ENCODE measurements around the gene ATP2A3. TPM values are rescaled to one million over a fixed set of nuclear protein-coding genes. Genes with fewer than 3 reads are reported as not detected.
"Not testable (repeated sequence)": the region's sequence is repeated elsewhere in the genome, so short reads cannot be mapped to it uniquely, and the experiment has no call there.

Gene ATP2A3
- total RNA-seq, 1 experiment from 2014 or later, result 13.3 TPM

GRCh38 chr17:3992370-3992769 lies 28.1 kb upstream of the ATP2A3 start:
- Mint-ChIP-seq H3K27me3 (ENCODE audit: low read depth) (peaks cover 9% of the 10 kb centered on the region), H3K9me3 (peaks cover 0 to 3% of the 10 kb centered on the region in 2 experiments; a peak in 3 of 5 replicates), H3K4me1 (peaks cover 7 to 11% of the 10 kb centered on the region in 2 experiments; a peak in 3 of 4 replicates), H3K4me3 (no peak overlapping the region), H3K27ac (no peak overlapping the region), H3K36me3 (ENCODE audit: insufficient read depth in 1 of 3, low read depth in 3 of 3) (no peaks in the 10 kb centered on the region)
- Histone ChIP-seq H4K20me1 (ENCODE audit: control insufficient read depth, insufficient read depth, insufficient read length) (no peaks in the 10 kb centered on the region), H2AFZ (ENCODE audit: low read length) (no peak overlapping the region), H3K4me1 (ENCODE audit: insufficient read depth, low read length) (no peaks in the 10 kb centered on the region), H2AK5ac (ENCODE audit: insufficient read length, low read length) (no peak overlapping the region), H3K79me2 (ENCODE audit: insufficient read depth, low read length) (no peaks in the 10 kb centered on the region), H3K9me3 (ENCODE audit: control insufficient read depth, low read depth, low read length) (no peaks in the 10 kb centered on the region), H3K23ac (ENCODE audit: insufficient read length, low read depth, low read length) (no peak overlapping the region), H3K79me1 (ENCODE audit: insufficient read depth, low read depth, low read length, poor library complexity, severe bottlenecking) (no peaks in the 10 kb centered on the region), H2BK20ac (ENCODE audit: low read depth, low read length, poor library complexity, severe bottlenecking) (no peak overlapping the region), H3K27ac (ENCODE audit: insufficient read length, low read depth, low read length) (no peak overlapping the region), H4K5ac (ENCODE audit: insufficient read length, low read depth, low read length) (no peak overlapping the region), H2BK12ac (ENCODE audit: insufficient read length, low read depth, low read length) (no peak overlapping the region), H2BK15ac (ENCODE audit: low read depth, low read length) (no peak overlapping the region), H3T11ph (ENCODE audit: low read length) (no peak overlapping the region), H3K56ac (ENCODE audit: insufficient read length, low read depth, low read length) (no peak overlapping the region), H3K23me2 (ENCODE audit: insufficient read length, low read depth, low read length, poor library complexity, severe bottlenecking) (no peaks in the 10 kb centered on the region), H3K18ac (ENCODE audit: insufficient read length, low read depth, low read length) (no peak overlapping the region), H2BK120ac (ENCODE audit: low read depth, low read length, poor library complexity, severe bottlenecking) (no peak overlapping the region), H3K4ac (ENCODE audit: low read depth, low read length) (no peak overlapping the region), H3K27me3 (ENCODE audit: insufficient read depth, low read length) (no peaks in the 10 kb centered on the region), H4K91ac (ENCODE audit: insufficient read length, low read depth, low read length) (no peak overlapping the region), H3K14ac (ENCODE audit: insufficient read depth, low read length) (no peak overlapping the region), H3K4me2 (ENCODE audit: insufficient read depth, insufficient read length, low read length) (no peak overlapping the region), H3K9ac (ENCODE audit: extremely low read depth, insufficient read length, low read length) (no peak overlapping the region), H2BK5ac (ENCODE audit: insufficient read length, low read length) (no peak overlapping the region), H4K8ac (replicated peaks; ENCODE audit: insufficient read length, low read depth, low read length) (no peak overlapping the region)
- DNase-seq, result no peak
- no peak for TF ChIP-seq CTCF (conservative IDR thresholded peaks at IDR 0.05)
- WGBS (ENCODE audit: extremely low coverage, insufficient read length, low lambda C conversion rate), result no CpG with 5 or more reads among the region's 5 CpGs

GRCh38 chr17:3991699-3992098 lies 27.5 kb upstream of the ATP2A3 start:
- not testable (repeated sequence) for H2BK15ac ChIP-seq (ENCODE audit: low read depth, low read length); H4K91ac ChIP-seq (ENCODE audit: insufficient read length, low read depth, low read length); H3K4me1 ChIP-seq (ENCODE audit: insufficient read depth, low read length); H3K23ac ChIP-seq (ENCODE audit: insufficient read length, low read depth, low read length); H2AK5ac ChIP-seq (ENCODE audit: insufficient read length, low read length); H2BK20ac ChIP-seq (ENCODE audit: low read depth, low read length, poor library complexity, severe bottlenecking); H3K36me3 Mint-ChIP-seq (ENCODE audit: insufficient read depth in 1 of 3, low read depth in 3 of 3); H3K56ac ChIP-seq (ENCODE audit: insufficient read length, low read depth, low read length); H3K9me3 Mint-ChIP-seq; H3K4me2 ChIP-seq (ENCODE audit: insufficient read depth, insufficient read length, low read length); H3K14ac ChIP-seq (ENCODE audit: insufficient read depth, low read length); H3K27me3 ChIP-seq (ENCODE audit: insufficient read depth, low read length); H3K27ac Mint-ChIP-seq; H3K79me2 ChIP-seq (ENCODE audit: insufficient read depth, low read length); H3K27ac ChIP-seq (ENCODE audit: insufficient read length, low read depth, low read length); H4K8ac ChIP-seq (replicated peaks; ENCODE audit: insufficient read length, low read depth, low read length); H2BK12ac ChIP-seq (ENCODE audit: insufficient read length, low read depth, low read length); H4K5ac ChIP-seq (ENCODE audit: insufficient read length, low read depth, low read length); H3K9ac ChIP-seq (ENCODE audit: extremely low read depth, insufficient read length, low read length); H2AFZ ChIP-seq (ENCODE audit: low read length); H3K18ac ChIP-seq (ENCODE audit: insufficient read length, low read depth, low read length); H3K4me3 Mint-ChIP-seq; H3K9me3 ChIP-seq (ENCODE audit: control insufficient read depth, low read depth, low read length); H3T11ph ChIP-seq (ENCODE audit: low read length); H3K27me3 Mint-ChIP-seq (ENCODE audit: low read depth); DNase-seq; H3K4ac ChIP-seq (ENCODE audit: low read depth, low read length); H3K23me2 ChIP-seq (ENCODE audit: insufficient read length, low read depth, low read length, poor library complexity, severe bottlenecking); H2BK5ac ChIP-seq (ENCODE audit: insufficient read length, low read length); H4K20me1 ChIP-seq (ENCODE audit: control insufficient read depth, insufficient read depth, insufficient read length); H2BK120ac ChIP-seq (ENCODE audit: low read depth, low read length, poor library complexity, severe bottlenecking); H3K79me1 ChIP-seq (ENCODE audit: insufficient read depth, low read depth, low read length, poor library complexity, severe bottlenecking)
- WGBS (ENCODE audit: extremely low coverage, insufficient read length, low lambda C conversion rate), result no CpG with 5 or more reads among the region's 3 CpGs
- H3K4me1 Mint-ChIP-seq, result peaks cover 8 to 12% of the 10 kb centered on the region in 2 experiments; a peak in 3 of 4 replicates

Data from H9 (cell line).